A549 treated with GW870086 at 1 μM for 4 hours (cell line): ENCODE measurements around the gene MON2. TPM values are rescaled to one million over a fixed set of nuclear protein-coding genes. Genes with fewer than 3 reads are reported as not detected.

Source experiments
- total RNA-seq: library from RNA; stranded (reverse); fragments of 200-300 nt; extraction: Qiagen RNA extraction; gene quantifications from 5 replicates; pipeline ENCODE4 v1.2.3, GENCODE V29; 2022; ENCODE audit warnings: low read depth

Gene MON2, protein sequence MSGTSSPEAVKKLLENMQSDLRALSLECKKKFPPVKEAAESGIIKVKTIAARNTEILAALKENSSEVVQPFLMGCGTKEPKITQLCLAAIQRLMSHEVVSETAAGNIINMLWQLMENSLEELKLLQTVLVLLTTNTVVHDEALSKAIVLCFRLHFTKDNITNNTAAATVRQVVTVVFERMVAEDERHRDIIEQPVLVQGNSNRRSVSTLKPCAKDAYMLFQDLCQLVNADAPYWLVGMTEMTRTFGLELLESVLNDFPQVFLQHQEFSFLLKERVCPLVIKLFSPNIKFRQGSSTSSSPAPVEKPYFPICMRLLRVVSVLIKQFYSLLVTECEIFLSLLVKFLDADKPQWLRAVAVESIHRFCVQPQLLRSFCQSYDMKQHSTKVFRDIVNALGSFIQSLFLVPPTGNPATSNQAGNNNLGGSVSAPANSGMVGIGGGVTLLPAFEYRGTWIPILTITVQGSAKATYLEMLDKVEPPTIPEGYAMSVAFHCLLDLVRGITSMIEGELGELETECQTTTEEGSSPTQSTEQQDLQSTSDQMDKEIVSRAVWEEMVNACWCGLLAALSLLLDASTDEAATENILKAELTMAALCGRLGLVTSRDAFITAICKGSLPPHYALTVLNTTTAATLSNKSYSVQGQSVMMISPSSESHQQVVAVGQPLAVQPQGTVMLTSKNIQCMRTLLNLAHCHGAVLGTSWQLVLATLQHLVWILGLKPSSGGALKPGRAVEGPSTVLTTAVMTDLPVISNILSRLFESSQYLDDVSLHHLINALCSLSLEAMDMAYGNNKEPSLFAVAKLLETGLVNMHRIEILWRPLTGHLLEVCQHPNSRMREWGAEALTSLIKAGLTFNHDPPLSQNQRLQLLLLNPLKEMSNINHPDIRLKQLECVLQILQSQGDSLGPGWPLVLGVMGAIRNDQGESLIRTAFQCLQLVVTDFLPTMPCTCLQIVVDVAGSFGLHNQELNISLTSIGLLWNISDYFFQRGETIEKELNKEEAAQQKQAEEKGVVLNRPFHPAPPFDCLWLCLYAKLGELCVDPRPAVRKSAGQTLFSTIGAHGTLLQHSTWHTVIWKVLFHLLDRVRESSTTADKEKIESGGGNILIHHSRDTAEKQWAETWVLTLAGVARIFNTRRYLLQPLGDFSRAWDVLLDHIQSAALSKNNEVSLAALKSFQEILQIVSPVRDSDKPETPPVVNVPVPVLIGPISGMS (N-terminal part only)
- 12.6 to 18.5 TPM (median 14.8 TPM) in 5 replicates for total RNA-seq

GRCh38 chr12:62466594-62467491 is at the start of gene MON2:
Gene MON2, plus strand, starts transcription at chr12:62466826. Its CDS starts 382 bp downstream, at chr12:62467208.

Other genes with a start within 250 kb of the MON2 start
- 25.6 to 35.2 TPM (median 31.8 TPM) in 5 replicates for gene USP15, start 206.4 kb upstream of the MON2 start, total RNA-seq